RWPE2 (cell line): Measurements from ENCODE around the gene GPR27.

Experiments
- ATAC-seq: fragments of 200-7000 bp; cut with Tn5 transposase; 3 replicates; pipeline ENCODE4 v1.9.1; 2021; ENCODE audit warnings: low read depth
- DNase-seq: peaks from one replicate; pipeline ENCODE4 v3.0.0-alpha.2; 2020; ENCODE audit warnings: low spot score
- H3K27ac ChIP-seq: fragments of 450-650 bp; 2 replicates; pipeline ENCODE4 v1.5.1; 2017; ENCODE audit warnings: mild to moderate bottlenecking; ENCODE audit not compliant: poor library complexity, severe bottlenecking
- H3K27me3 ChIP-seq: fragments of 250-450 bp; sonication (Bioruptor Pico); 2 replicates; pipeline ENCODE4 v1.5.1; 2021; ENCODE audit warnings: mild to moderate bottlenecking, moderate library complexity; ENCODE audit not compliant: insufficient read depth, poor library complexity, severe bottlenecking
- H3K36me3 ChIP-seq: fragments of 250-450 bp; sonication (Bioruptor Pico); 2 replicates; pipeline ENCODE4 v1.5.1; 2020; ENCODE audit warnings: low read depth, mild to moderate bottlenecking, moderate library complexity
- H3K4me1 ChIP-seq: fragments of 250-450 bp; sonication (Bioruptor Pico); 2 replicates; pipeline ENCODE4 v1.5.1; 2021; ENCODE audit warnings: mild to moderate bottlenecking, moderate library complexity; ENCODE audit not compliant: insufficient read depth, poor library complexity, severe bottlenecking
- H3K4me3 ChIP-seq: fragments of 250-450 bp; sonication (Bioruptor Pico); 2 replicates; pipeline ENCODE4 v1.5.1; 2021; ENCODE audit warnings: mild to moderate bottlenecking, moderate library complexity; ENCODE audit not compliant: severe bottlenecking
- H3K9me3 ChIP-seq: fragments of 250-450 bp; sonication (Bioruptor Pico); 2 replicates; pipeline ENCODE4 v1.5.1; 2021; ENCODE audit warnings: mild to moderate bottlenecking, moderate library complexity; ENCODE audit not compliant: severe bottlenecking
- CTCF ChIP-seq: fragments of 450-650 bp; IDR thresholded peaks from one replicate; pipeline ENCODE4 v1.5.1; 2017; ENCODE audit warnings: mild to moderate bottlenecking, moderate library complexity; ENCODE audit not compliant: poor library complexity, severe bottlenecking

The GPR27 gene

GRCh38 chr3:71771126-71771525 lies 17.5 kb downstream of the GPR27 start:
- no peaks in the 10 kb centered on the region for H3K9me3 ChIP-seq
- ATAC-seq (no peak), DNase-seq (no peak)
- no peaks in the 10 kb centered on the region for H3K36me3 ChIP-seq
- H3K27me3 ChIP-seq = peaks cover 11% of the 10 kb centered on the region
- TF ChIP-seq CTCF = no peak
- H3K4me1 ChIP-seq = no peaks in the 10 kb centered on the region
- H3K27ac ChIP-seq = no peak overlapping the region
- H3K4me3 ChIP-seq = no peak overlapping the region

- Histone ChIP-seq H3K27me3 (peaks cover 11% of the 10 kb centered on the region), H3K27ac (no peak overlapping the region), H3K4me3 (no peak overlapping the region), H3K36me3 (no peaks in the 10 kb centered on the region), H3K4me1 (no peaks in the 10 kb centered on the region), H3K9me3 (no peaks in the 10 kb centered on the region)
- ATAC-seq (no peak), DNase-seq (no peak)
- no peak for TF ChIP-seq CTCF
Observed at GRCh38 chr3:71771884-71772283, 18.2 kb downstream of the GPR27 start.

- no peaks in the 10 kb centered on the region for H3K9me3 ChIP-seq
- DNase-seq (no peak), ATAC-seq (no peak)
- no peak for TF ChIP-seq CTCF
- H3K27ac ChIP-seq = no peak overlapping the region
- no peaks in the 10 kb centered on the region for H3K36me3 ChIP-seq
- H3K27me3 ChIP-seq = peaks cover 39% of the 10 kb centered on the region
- no peak overlapping the region for H3K4me3 ChIP-seq
- no peaks in the 10 kb centered on the region for H3K4me1 ChIP-seq
Observed at GRCh38 chr3:71776538-71776937, 22.9 kb downstream of the GPR27 start.

GRCh38 chr3:71778353-71778752 lies 24.7 kb downstream of the GPR27 start:
- Histone ChIP-seq H3K4me1 (no peaks in the 10 kb centered on the region), H3K4me3 (no peak overlapping the region), H3K36me3 (no peaks in the 10 kb centered on the region), H3K27ac (no peak overlapping the region), H3K27me3 (peaks cover 53% of the 10 kb centered on the region), H3K9me3 (no peaks in the 10 kb centered on the region)
- no peak for ATAC-seq
- no peak for TF ChIP-seq CTCF
- no peak for DNase-seq

GRCh38 chr3:71779674-71780377 lies 26.2 kb downstream of the GPR27 start:
- Histone ChIP-seq H3K27ac (no peak overlapping the region), H3K27me3 (peaks cover 67% of the 10 kb centered on the region), H3K9me3 (no peaks in the 10 kb centered on the region), H3K4me3 (no peak overlapping the region), H3K4me1 (no peaks in the 10 kb centered on the region), H3K36me3 (no peaks in the 10 kb centered on the region)
- TF ChIP-seq CTCF = no peak
- DNase-seq = no peak
- ATAC-seq = no peak
